Activated gamma-delta T cell (primary cell): Measurements from ENCODE around the gene AKAP6.

Source experiments
- DNase-seq: peaks from one replicate; lab custom pipeline; 2025; lab: John Stamatoyannopoulos, UW

Gene AKAP6

GRCh38 chr14:32332415-32333316 lies 3.6 kb downstream of the AKAP6 start:
- DNase-seq, result no peak

GRCh38 chr14:32336702-32337101 lies 7.6 kb downstream of the AKAP6 start:
- DNase-seq, result no peak

- DNase-seq, result no peak
Measured at GRCh38 chr14:32337759-32338158, 8.7 kb downstream of the AKAP6 start.

GRCh38 chr14:32339188-32339587 lies 10.1 kb downstream of the AKAP6 start:
- DNase-seq, result no peak

DNA sequence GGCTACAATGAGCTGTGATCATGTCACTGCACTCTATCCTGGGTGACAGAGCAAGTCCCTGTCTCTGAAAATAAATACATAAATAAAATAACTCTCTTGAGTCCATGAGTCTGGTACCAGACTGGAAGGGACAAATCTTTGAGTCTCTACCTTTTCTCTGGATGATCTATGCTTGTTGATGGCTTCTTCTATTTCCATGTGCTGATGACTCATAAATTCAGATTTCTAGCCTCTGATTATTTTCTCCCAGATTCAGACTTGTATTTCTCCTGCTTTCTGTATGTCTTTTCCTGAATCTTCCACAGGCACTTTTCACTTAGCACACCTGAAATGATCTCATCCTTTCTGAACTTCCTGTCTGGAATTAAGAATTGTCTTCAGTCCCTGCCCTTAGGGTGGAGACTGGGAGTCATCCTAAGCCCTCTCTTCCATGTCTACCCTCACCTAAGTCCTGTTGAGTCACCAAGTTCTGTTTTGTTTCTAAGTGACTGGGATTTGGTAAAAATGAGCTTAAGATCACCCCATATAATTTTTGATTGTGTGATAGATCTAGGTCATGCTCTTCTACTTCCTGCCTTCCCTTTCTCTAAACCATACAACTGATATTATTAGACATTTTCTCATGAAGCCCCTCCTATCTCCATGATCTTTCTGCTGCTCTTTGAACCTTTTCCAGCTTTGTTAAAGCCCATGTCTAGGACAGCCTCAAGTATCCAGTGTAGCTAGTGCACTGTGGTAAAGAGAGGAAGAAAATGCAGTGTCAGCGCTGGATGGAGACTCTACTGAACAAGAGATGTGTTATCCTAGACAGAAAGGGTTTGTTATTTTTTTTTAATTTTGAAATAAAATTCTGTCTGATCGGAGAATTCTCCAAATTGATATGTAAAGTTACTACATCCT lies 13.1 kb downstream of the AKAP6 start:
- DNase-seq, result no peak

GRCh38 chr14:32342847-32343194 lies 13.7 kb downstream of the AKAP6 start:
- DNase-seq, result no peak

DNA sequence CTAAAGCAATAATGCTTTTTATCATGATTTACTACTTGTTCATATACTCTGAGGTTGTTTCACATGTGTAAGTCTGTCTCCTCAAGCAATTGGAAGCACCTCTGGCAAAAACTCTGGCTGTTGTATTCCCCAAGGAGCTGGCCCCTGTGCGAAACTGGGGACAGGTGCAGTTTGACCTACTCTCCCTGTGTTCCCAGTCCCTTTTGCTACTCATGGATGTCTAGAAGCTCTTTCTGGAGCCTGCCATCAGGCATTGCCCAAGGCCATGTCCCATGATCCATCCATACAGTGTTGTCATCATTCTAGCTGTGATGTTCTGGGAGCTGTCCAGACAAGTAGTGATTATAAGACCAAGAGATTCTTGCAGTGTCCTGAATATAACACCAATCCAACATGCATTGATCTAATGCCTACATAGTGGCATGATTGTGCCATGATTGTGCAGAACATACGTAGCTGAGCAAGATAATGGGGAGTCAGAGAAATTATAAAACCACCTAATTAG lies 14.9 kb downstream of the AKAP6 start:
- DNase-seq, result no peak

DNA sequence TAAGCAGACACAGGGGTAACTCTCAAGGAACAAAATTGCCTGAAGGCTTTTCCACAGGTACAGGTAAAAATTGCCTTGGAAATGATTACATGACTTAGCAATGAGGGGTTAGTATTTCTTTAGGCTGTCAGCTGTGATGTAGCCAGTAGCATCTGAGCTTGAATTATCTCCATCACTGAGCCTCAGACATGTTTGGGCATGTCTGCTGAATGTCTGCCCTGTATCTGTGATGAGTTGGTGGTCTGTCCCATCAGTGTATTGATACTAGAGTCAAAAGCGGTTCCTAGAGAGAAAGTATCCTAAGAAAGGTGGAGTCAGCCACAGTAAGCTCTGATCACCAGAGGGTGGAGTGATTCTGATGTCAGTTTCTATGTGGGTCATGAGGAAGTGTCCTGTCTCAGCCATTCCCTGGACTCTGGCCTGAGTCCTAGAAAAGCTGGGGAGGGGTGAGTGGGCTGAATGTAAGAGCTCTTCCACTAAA lies 16.3 kb downstream of the AKAP6 start:
- no peak for DNase-seq

- DNase-seq, result no peak
Measured at GRCh38 chr14:32349322-32349721, 20.2 kb downstream of the AKAP6 start.

GRCh38 chr14:32350020-32350419 lies 20.9 kb downstream of the AKAP6 start:
- DNase-seq, result no peak

GRCh38 chr14:32352631-32353030 lies 23.5 kb downstream of the AKAP6 start:
- no peak for DNase-seq

GRCh38 chr14:32354716-32355115 lies 25.6 kb downstream of the AKAP6 start:
- no peak for DNase-seq

DNA sequence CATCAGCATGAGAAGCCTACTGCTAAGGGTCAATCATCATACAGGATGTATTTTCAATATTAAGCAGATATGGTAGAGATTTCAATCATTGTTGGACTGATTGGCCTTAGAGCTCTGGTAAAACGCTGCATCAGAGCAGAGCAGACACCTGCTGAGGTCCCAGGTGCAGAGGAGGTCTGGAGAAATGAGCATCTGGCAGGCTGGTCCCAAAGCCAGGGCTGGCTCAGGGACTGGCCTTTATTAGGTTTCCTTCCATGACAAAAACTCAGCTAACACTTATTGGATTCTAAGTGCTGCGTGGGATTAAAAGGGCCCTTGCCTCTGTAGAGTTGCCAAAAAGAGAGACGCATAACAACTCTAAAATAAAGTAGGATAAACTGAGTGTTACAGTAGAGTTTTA lies 29.7 kb downstream of the AKAP6 start:
- no peak for DNase-seq

GRCh38 chr14:32361674-32362073 lies 32.6 kb downstream of the AKAP6 start:
- DNase-seq, result no peak

GRCh38 chr14:32363761-32364160 lies 34.7 kb downstream of the AKAP6 start:
- no peak for DNase-seq

- no peak for DNase-seq
Measured at GRCh38 chr14:32364941-32365340, 35.8 kb downstream of the AKAP6 start.

- DNase-seq, result no peak
Measured at GRCh38 chr14:32366256-32366879, 37.3 kb downstream of the AKAP6 start.

DNA sequence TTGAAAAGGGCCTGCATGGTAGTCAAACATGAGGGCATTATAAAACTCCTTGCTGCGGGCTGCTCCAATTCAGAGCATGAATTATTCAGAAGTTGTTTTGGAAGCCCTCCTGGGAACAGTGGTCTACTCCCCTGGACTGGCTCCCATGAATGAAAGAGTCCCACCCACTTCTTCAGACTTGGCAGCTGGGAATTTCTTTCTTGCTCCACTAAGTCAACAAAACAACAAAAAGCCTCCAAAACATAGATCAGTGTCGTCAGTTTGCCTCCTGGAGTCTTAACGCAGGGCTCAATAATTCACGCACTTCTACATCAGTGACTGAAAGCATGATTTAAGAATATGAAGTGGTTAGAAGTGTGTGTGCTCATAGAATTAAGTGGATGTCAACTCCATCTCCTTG lies 37.9 kb downstream of the AKAP6 start:
- DNase-seq, result no peak

DNA sequence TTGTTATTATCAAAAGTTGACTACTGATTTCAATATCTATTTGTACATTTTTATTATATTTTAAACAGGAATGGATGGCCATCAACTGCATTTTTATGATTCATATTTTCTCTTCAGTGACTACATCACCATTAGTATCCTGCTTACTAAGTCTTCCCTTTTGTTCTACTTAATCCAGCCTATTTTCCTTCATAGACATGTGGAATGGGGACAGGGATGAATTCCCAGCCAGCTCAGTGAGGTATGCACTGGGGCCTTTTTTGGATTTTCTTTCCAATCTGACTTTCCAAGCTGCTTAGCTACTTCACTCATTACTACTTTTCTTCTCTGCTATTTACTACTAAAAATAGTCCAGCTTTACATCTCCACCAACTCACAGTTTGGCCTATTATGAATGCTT lies 38.4 kb downstream of the AKAP6 start:
- no peak for DNase-seq

GRCh38 chr14:32368107-32368506 lies 39.0 kb downstream of the AKAP6 start:
- no peak for DNase-seq

GRCh38 chr14:32370714-32371113 lies 41.6 kb downstream of the AKAP6 start:
- DNase-seq, result no peak

GRCh38 chr14:32372154-32372553 lies 43.1 kb downstream of the AKAP6 start:
- DNase-seq, result no peak
